Left ventricle myocardium inferior (tissue), 1 donor: Measurements from ENCODE around the gene SERPINA12. TPM values are rescaled to one million over a fixed set of nuclear protein-coding genes. Genes with fewer than 3 reads are reported as not detected.

Experiments
- DNase-seq: peaks from one replicate; pipeline ENCODE4 v3.0.0-alpha.2; 2020
- H3K27ac ChIP-seq: fragments of 200-600 bp; replicated peaks from 2 replicates; pipeline ENCODE4 v1.8.0; 2021
- H3K27me3 ChIP-seq: fragments of 200-600 bp; 2 replicates; pipeline ENCODE4 v1.8.0; 2021; ENCODE audit warnings: low read depth
- H3K36me3 ChIP-seq: fragments of 200-600 bp; 2 replicates; pipeline ENCODE4 v1.8.0; 2021
- H3K4me1 ChIP-seq: fragments of 200-600 bp; 2 replicates; pipeline ENCODE4 v1.8.0; 2021
- H3K4me3 ChIP-seq: fragments of 200-600 bp; 2 replicates; pipeline ENCODE4 v1.8.0; 2021; ENCODE audit warnings: mild to moderate bottlenecking, moderate library complexity
- H3K9me3 ChIP-seq: fragments of 200-600 bp; replicated peaks from 2 replicates; pipeline ENCODE4 v1.8.0; 2021
- CTCF ChIP-seq: fragments of 200-600 bp; IDR thresholded peaks from 2 replicates; pipeline ENCODE4 v1.8.0; 2021; ENCODE audit warnings: antibody characterized with exemption, mild to moderate bottlenecking, borderline replicate concordance
- intact Hi-C: fragments of 100-400 bp; cut with micrococcal nuclease; formaldehyde crosslinking; loops from one replicate; pipeline ENCODE4 v1.11.0; 2022
- total RNA-seq: library from RNA; stranded (reverse); fragmentation: NEBNext Ultra II Directional; extraction: Animal tissue kit (Norgen Biotek cat#: 25700); gene quantifications from one replicate; pipeline ENCODE4 v1.2.1, GENCODE V29; 2021
- donor health status: DM: no; HTN: yes; CAD: no; lungs with severe emphysema.

Gene SERPINA12
- total RNA-seq, 1 donor from 2014 or later, result not detected

GRCh38 chr14:94448071-94448808 is 61.0 kb downstream of the SERPINA12 start:
- no peak overlapping the region for H3K27ac ChIP-seq
- intact Hi-C loops, result no loop called here
- no peaks in the 10 kb centered on the region for H3K9me3 ChIP-seq
- peaks cover 75% of the 10 kb centered on the region for H3K27me3 ChIP-seq
- no peak for TF ChIP-seq CTCF
- no peak for DNase-seq
- H3K36me3 ChIP-seq, result no peaks in the 10 kb centered on the region
- H3K4me1 ChIP-seq, result no peaks in the 10 kb centered on the region
- H3K4me3 ChIP-seq, result no peak overlapping the region

GRCh38 chr14:94447206-94447605 is 62.1 kb downstream of the SERPINA12 start:
- H3K4me3 ChIP-seq, result no peak overlapping the region
- no peaks in the 10 kb centered on the region for H3K9me3 ChIP-seq
- no peak overlapping the region for H3K27ac ChIP-seq
- H3K36me3 ChIP-seq, result no peaks in the 10 kb centered on the region
- H3K27me3 ChIP-seq, result peaks cover 78% of the 10 kb centered on the region
- no peak for TF ChIP-seq CTCF
- DNase-seq, result no peak
- H3K4me1 ChIP-seq, result no peaks in the 10 kb centered on the region
- intact Hi-C loops, result no loop called here

- no peak for TF ChIP-seq CTCF
- Histone ChIP-seq H3K36me3 (no peaks in the 10 kb centered on the region), H3K4me3 (no peak overlapping the region), H3K27me3 (peaks cover 78% of the 10 kb centered on the region), H3K4me1 (no peaks in the 10 kb centered on the region), H3K27ac (no peak overlapping the region), H3K9me3 (no peaks in the 10 kb centered on the region)
- no peak for DNase-seq
- intact Hi-C loops, result no loop called here
Observed at GRCh38 chr14:94446126-94446525, 63.1 kb downstream of the SERPINA12 start.

GRCh38 chr14:94445003-94445402 is 64.3 kb downstream of the SERPINA12 start:
- no peak for TF ChIP-seq CTCF
- DNase-seq, result no peak
- no peak overlapping the region for H3K27ac ChIP-seq
- H3K27me3 ChIP-seq, result peaks cover 78% of the 10 kb centered on the region
- no peaks in the 10 kb centered on the region for H3K36me3 ChIP-seq
- intact Hi-C loops, result no loop called here
- H3K4me1 ChIP-seq, result no peaks in the 10 kb centered on the region
- H3K4me3 ChIP-seq, result no peak overlapping the region
- H3K9me3 ChIP-seq, result no peaks in the 10 kb centered on the region

- Histone ChIP-seq H3K27me3 (peaks cover 76% of the 10 kb centered on the region), H3K4me3 (no peak overlapping the region), H3K9me3 (no peaks in the 10 kb centered on the region), H3K27ac (no peak overlapping the region), H3K4me1 (no peaks in the 10 kb centered on the region), H3K36me3 (no peaks in the 10 kb centered on the region)
- DNase-seq, result no peak
- intact Hi-C loops, result no loop called here
- no peak for TF ChIP-seq CTCF
Observed at GRCh38 chr14:94441531-94442205, 67.6 kb downstream of the SERPINA12 start.
